Neural progenitor cell (in vitro differentiated cells): ENCODE results near the gene TAF1C. TPM values are rescaled to one million over a fixed set of nuclear protein-coding genes. Genes with fewer than 3 reads are reported as not detected.
"Not testable (repeated sequence)": the region's sequence is repeated elsewhere in the genome, so short reads cannot be mapped to it uniquely, and the experiment has no call there.

Experiments used
- DNase-seq: peaks from one replicate; pipeline ENCODE4 v3.0.0-alpha.2; 2016; ENCODE audit warnings: low spot score
- H2AFZ ChIP-seq: fragments of 200-600 bp; sonication (generic); replicated peaks from 2 replicates; pipeline ENCODE4 v1.6.1; 2016; ENCODE audit warnings: antibody characterized with exemption
- H3F3A ChIP-seq: fragments of 200-600 bp; sonication (generic); 2 replicates; pipeline ENCODE4 v1.6.1; 2016; ENCODE audit warnings: antibody characterized with exemption, low read depth
- H3K27ac ChIP-seq: fragments of 200-600 bp; sonication (generic); 2 replicates; pipeline ENCODE4 v1.5.1; 2016; ENCODE audit warnings: mild to moderate bottlenecking
- H3K27me3 ChIP-seq: fragments of 200-600 bp; sonication (generic); 2 replicates; pipeline ENCODE4 v1.6.1; 2016; ENCODE audit warnings: mild to moderate bottlenecking, moderate library complexity
- H3K36me3 ChIP-seq: fragments of 200-600 bp; sonication (generic); 2 replicates; pipeline ENCODE4 v1.5.1; 2016
- H3K4me1 ChIP-seq: fragments of 200-600 bp; sonication (generic); 2 replicates; pipeline ENCODE4 v1.6.1; 2016; ENCODE audit warnings: mixed run types
- H3K4me2 ChIP-seq: fragments of 200-600 bp; sonication (generic); 2 replicates; pipeline ENCODE4 v1.6.1; 2016
- H3K4me3 ChIP-seq: fragments of 200-600 bp; sonication (generic); 2 replicates; pipeline ENCODE4 v1.5.1; 2016
- H3K79me2 ChIP-seq: fragments of 200-600 bp; sonication (generic); 2 replicates; pipeline ENCODE4 v1.6.1; 2016; ENCODE audit warnings: low read depth
- H3K9ac ChIP-seq: fragments of 200-600 bp; sonication (generic); 2 replicates; pipeline ENCODE4 v1.6.1; 2016
- H3K9me3 ChIP-seq: fragments of 200-600 bp; sonication (generic); 2 replicates; pipeline ENCODE4 v1.5.1; 2016; ENCODE audit warnings: low read depth
- H4K20me1 ChIP-seq: fragments of 200-600 bp; sonication (generic); 2 replicates; pipeline ENCODE4 v1.6.1; 2016; ENCODE audit warnings: low read depth
- H3K27ac Mint-ChIP-seq: 3 replicates; pipeline ENCODE4 v1.8.0; 2021; ENCODE audit warnings: mixed read lengths
- H3K27me3 Mint-ChIP-seq: 2 replicates; pipeline ENCODE4 v1.8.0; 2022; ENCODE audit warnings: low read depth, mild to moderate bottlenecking, inconsistent platforms, moderate library complexity, mixed read lengths; ENCODE audit not compliant: insufficient read depth
- H3K36me3 Mint-ChIP-seq: 3 replicates; pipeline ENCODE4 v1.8.0; 2021; ENCODE audit warnings: mixed read lengths
- H3K4me1 Mint-ChIP-seq: 3 replicates; pipeline ENCODE4 v1.8.0; 2021; ENCODE audit warnings: mixed read lengths
- H3K4me3 Mint-ChIP-seq: 3 replicates; pipeline ENCODE4 v1.8.0; 2021; ENCODE audit warnings: mild to moderate bottlenecking, moderate library complexity, mixed read lengths
- H3K9me3 Mint-ChIP-seq: 3 replicates; pipeline ENCODE4 v1.8.0; 2020; ENCODE audit warnings: mixed read lengths
- CTCF ChIP-seq: fragments of 200-600 bp; sonication (generic); IDR thresholded peaks from 2 replicates; pipeline ENCODE4 v1.5.1; 2017; ENCODE audit warnings: antibody characterized with exemption, mild to moderate bottlenecking
- EZH2 ChIP-seq: fragments of 200-600 bp; sonication (generic); IDR thresholded peaks from 2 replicates; pipeline ENCODE4 v1.6.1; 2017; ENCODE audit warnings: antibody characterized with exemption, mild to moderate bottlenecking, moderate library complexity
- EZH2phosphoT487 ChIP-seq: fragments of 200-600 bp; sonication (generic); IDR thresholded peaks from 2 replicates; pipeline ENCODE4 v1.6.1; 2017; ENCODE audit warnings: antibody characterized with exemption
- total RNA-seq: library from RNA; depleted of rRNA; stranded (reverse); fragments of >200 nt; gene quantifications from 2 replicates; pipeline ENCODE4 v1.2.3, GENCODE V29; 2015; ENCODE audit warnings: low replicate concordance

TAF1C gene
- total RNA-seq, 1 donor from 2014 or later = 23.3 TPM

GRCh38 chr16:84223456-84223855 is 36.6 kb upstream of the TAF1C start:
- H3K4me1 ChIP-seq = peaks cover 8% of the 10 kb centered on the region
- peaks cover 34% of the 10 kb centered on the region for H3K4me1 Mint-ChIP-seq

GRCh38 chr16:84220851-84221250 is 34.0 kb upstream of the TAF1C start:
- no peak for DNase-seq
- Histone ChIP-seq H4K20me1 (no peaks in the 10 kb centered on the region), H3K79me2 (no peaks in the 10 kb centered on the region), H3K9ac (no peak overlapping the region), H3F3A (peaks cover 4% of the 10 kb centered on the region), H3K4me2 (no peak overlapping the region), H2AFZ (no peak overlapping the region), H3K36me3 (no peaks in the 10 kb centered on the region), H3K27me3 (no peaks in the 10 kb centered on the region), H3K4me1 (peaks cover 10% of the 10 kb centered on the region), H3K4me3 (no peak overlapping the region), H3K9me3 (no peaks in the 10 kb centered on the region), H3K27ac (no peak overlapping the region)
- H3K9me3 Mint-ChIP-seq = no peaks in the 10 kb centered on the region
- H3K4me1 Mint-ChIP-seq = peaks cover 22% of the 10 kb centered on the region
- H3K27ac Mint-ChIP-seq = no peak overlapping the region
- no peaks in the 10 kb centered on the region for H3K36me3 Mint-ChIP-seq
- H3K4me3 Mint-ChIP-seq = no peak overlapping the region
- peaks cover 11% of the 10 kb centered on the region for H3K27me3 Mint-ChIP-seq
- no peak for TF ChIP-seq EZH2phosphoT487

More at GRCh38 chr16:84223456-84223855, 36.6 kb upstream of the TAF1C start:
- H3K27ac Mint-ChIP-seq = no peak overlapping the region
- Histone ChIP-seq H4K20me1 (no peaks in the 10 kb centered on the region), H3K27ac (no peak overlapping the region), H3K9me3 (no peaks in the 10 kb centered on the region), H3K4me3 (no peak overlapping the region), H3K27me3 (no peaks in the 10 kb centered on the region), H2AFZ (no peak overlapping the region), H3K9ac (no peak overlapping the region), H3K79me2 (no peaks in the 10 kb centered on the region), H3F3A (peaks cover 4% of the 10 kb centered on the region), H3K4me2 (no peak overlapping the region), H3K36me3 (no peaks in the 10 kb centered on the region)
- DNase-seq = no peak
- no peaks in the 10 kb centered on the region for H3K9me3 Mint-ChIP-seq
- peaks cover 15% of the 10 kb centered on the region for H3K27me3 Mint-ChIP-seq
- no peaks in the 10 kb centered on the region for H3K36me3 Mint-ChIP-seq
- no peak overlapping the region for H3K4me3 Mint-ChIP-seq
- TF ChIP-seq CTCF = no peak
- no peak for TF ChIP-seq EZH2phosphoT487
- no peak for TF ChIP-seq EZH2

- H3K4me3 Mint-ChIP-seq = no peak overlapping the region
- H3K79me2 ChIP-seq = no peaks in the 10 kb centered on the region
- no peak overlapping the region for H3K27ac ChIP-seq
- peak overlapping the region; percentile 42 for H3K4me2 ChIP-seq
- H3K4me3 ChIP-seq = no peak overlapping the region
- H3K36me3 Mint-ChIP-seq = no peaks in the 10 kb centered on the region
- H3K27me3 Mint-ChIP-seq = peaks cover 9% of the 10 kb centered on the region
- H3K4me1 ChIP-seq = peaks cover 10% of the 10 kb centered on the region
- DNase-seq = peak; percentile 54
- H3K36me3 ChIP-seq = no peaks in the 10 kb centered on the region
- no peak overlapping the region for H2AFZ ChIP-seq
- no peak for TF ChIP-seq EZH2
- no peak for TF ChIP-seq CTCF
- no peak for TF ChIP-seq EZH2phosphoT487
- no peak overlapping the region for H3K9ac ChIP-seq
- peaks cover 24% of the 10 kb centered on the region for H3K4me1 Mint-ChIP-seq
- peak overlapping the region; percentile 84 for H3K27ac Mint-ChIP-seq
- no peaks in the 10 kb centered on the region for H4K20me1 ChIP-seq
- peaks cover 4% of the 10 kb centered on the region for H3F3A ChIP-seq
- H3K9me3 ChIP-seq = no peaks in the 10 kb centered on the region
- H3K9me3 Mint-ChIP-seq = no peaks in the 10 kb centered on the region
- H3K27me3 ChIP-seq = no peaks in the 10 kb centered on the region
These were observed 32.1 kb upstream of the TAF1C start for GRCh38 chr16:84218956-84219355.

- peaks cover 4% of the 10 kb centered on the region for H3F3A ChIP-seq
- Mint-ChIP-seq H3K36me3 (no peaks in the 10 kb centered on the region), H3K4me3 (no peak overlapping the region), H3K27me3 (peaks cover 9% of the 10 kb centered on the region), H3K9me3 (no peaks in the 10 kb centered on the region), H3K4me1 (peaks cover 24% of the 10 kb centered on the region), H3K27ac (no peak overlapping the region)
- H2AFZ ChIP-seq = no peak overlapping the region
- H3K27me3 ChIP-seq = no peaks in the 10 kb centered on the region
- H3K79me2 ChIP-seq = no peaks in the 10 kb centered on the region
- H4K20me1 ChIP-seq = no peaks in the 10 kb centered on the region
- no peak for TF ChIP-seq EZH2
- TF ChIP-seq CTCF = no peak
- no peak for TF ChIP-seq EZH2phosphoT487
- peaks cover 10% of the 10 kb centered on the region for H3K4me1 ChIP-seq
- no peak overlapping the region for H3K27ac ChIP-seq
- no peak overlapping the region for H3K9ac ChIP-seq
- H3K36me3 ChIP-seq = no peaks in the 10 kb centered on the region
- H3K4me2 ChIP-seq = peak overlapping the region; percentile 42
- no peak for DNase-seq
- no peaks in the 10 kb centered on the region for H3K9me3 ChIP-seq
- H3K4me3 ChIP-seq = no peak overlapping the region
These were observed 31.4 kb upstream of the TAF1C start for GRCh38 chr16:84218176-84218823.

- H3K27me3 Mint-ChIP-seq = peaks cover 11% of the 10 kb centered on the region
- not testable (repeated sequence) for H3K9me3 ChIP-seq, H4K20me1 ChIP-seq, H3K4me1 ChIP-seq, DNase-seq, H3F3A ChIP-seq, H3K9me3 Mint-ChIP-seq, H3K79me2 ChIP-seq, H3K36me3 ChIP-seq, H3K27ac ChIP-seq, H3K4me3 Mint-ChIP-seq, H3K4me2 ChIP-seq, H2AFZ ChIP-seq, H3K4me3 ChIP-seq, H3K36me3 Mint-ChIP-seq, H3K27ac Mint-ChIP-seq, H3K9ac ChIP-seq, H3K27me3 ChIP-seq
- H3K4me1 Mint-ChIP-seq = peaks cover 24% of the 10 kb centered on the region
These were observed 29.3 kb upstream of the TAF1C start for GRCh38 chr16:84216144-84216543.
